Measurements from ENCODE around the gene TMSB10. TPM values are rescaled to one million over a fixed set of nuclear protein-coding genes. Genes with fewer than 3 reads are reported as not detected.

Gene TMSB10
- total and polyA plus RNA-seq, 2 donors (not counting 1 experiment from before 2014, with no cell fraction given), result 885 to 5,410 TPM

DNA sequence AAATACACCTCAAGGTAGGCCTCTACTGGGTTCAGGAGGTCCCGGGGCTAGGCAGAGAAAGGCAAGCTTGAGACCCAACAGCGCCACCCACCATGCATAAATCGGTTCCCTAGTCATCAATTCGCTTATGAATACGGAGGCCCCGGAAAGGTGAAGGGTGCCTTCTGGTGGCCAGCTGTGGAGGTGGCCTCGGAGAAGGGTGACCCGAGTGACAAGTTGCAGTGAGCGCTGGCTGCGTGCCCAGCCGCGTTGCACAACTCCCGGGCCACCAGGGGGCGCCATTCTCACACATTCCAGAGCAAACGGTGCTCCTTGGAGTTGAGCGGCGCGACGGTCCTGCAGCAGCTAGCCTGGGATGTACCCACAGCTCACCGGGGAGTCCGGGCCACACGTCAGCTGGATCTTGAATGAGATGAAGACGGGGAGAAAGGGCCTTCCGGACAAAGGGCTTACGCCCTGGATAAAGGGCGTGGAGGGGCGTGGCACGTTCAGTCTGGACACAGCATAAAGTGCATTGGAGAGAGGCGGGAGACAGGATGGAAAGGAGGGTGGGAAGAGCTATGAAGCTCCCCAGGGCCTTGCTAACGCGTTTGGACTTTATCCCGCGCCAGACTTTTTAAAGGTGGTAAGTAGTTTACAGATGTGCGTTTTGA, 20.4 kb downstream of the TMSB10 start:
- Histone ChIP-seq H3K79me2 (ENCODE audit: control insufficient read depth, insufficient read depth, low read length) (peaks cover 11% of the 10 kb centered on the region), H3K27me3 (replicated peaks in 1 of 4; ENCODE audit: control extremely low read depth in 1 of 4, control insufficient read depth in 3 of 4, insufficient read depth in 4 of 4, low read length in 3 of 4) (no peaks in the 10 kb centered on the region), H3K4me2 (replicated peaks; ENCODE audit: low read depth, low read length, poor library complexity, severe bottlenecking) (peak overlapping the region; percentile 90), H3K9ac (ENCODE audit: low read length) (peak overlapping the region; percentile 73), H3K36me3 (replicated peaks in 1 of 2; ENCODE audit: control extremely low read depth in 1 of 2, control insufficient read depth in 1 of 2, extremely low read depth in 1 of 2, insufficient read depth in 2 of 2, low read length in 1 of 2) (no peaks in the 10 kb centered on the region), H3K4me1 (ENCODE audit: control insufficient read depth in 2 of 2, insufficient read depth in 2 of 2, low read length in 2 of 2) (peaks cover 26 to 49% of the 10 kb centered on the region in 2 donors), H3K27ac (ENCODE audit: low read length in 2 of 2) (peak overlapping the region in 1 of 2 donors; percentile 35), H3K4me3 (ENCODE audit: control extremely low read depth in 1 of 5, extremely low read depth in 1 of 5, insufficient read depth in 1 of 5, low read depth in 2 of 5, low read length in 4 of 5) (peak overlapping the region; percentile 48 to 83 (median 74)), H2AFZ (ENCODE audit: insufficient read depth, low read depth, low read length, poor library complexity, severe bottlenecking) (peak overlapping the region; percentile 98), H4K20me1 (ENCODE audit: control insufficient read depth, insufficient read depth, low read length, poor library complexity, severe bottlenecking) (no peaks in the 10 kb centered on the region), H3K9me3 (ENCODE audit: control extremely low read depth in 1 of 3, control insufficient read depth in 2 of 3, insufficient read depth in 1 of 3, low read length in 2 of 3) (peaks cover 0 to 6% (median 0%) of the 10 kb centered on the region in 3 donors)
- H3K27ac Mint-ChIP-seq, result peak overlapping the region; percentile 91
- peaks cover 2% of the 10 kb centered on the region for H3K9me3 Mint-ChIP-seq (ENCODE audit: insufficient read depth)
- peak; percentile 97 for DNase-seq
- 3% methylated on average over 33 of the region's 34 CpGs for WGBS (ENCODE audit: insufficient coverage)
- no peaks in the 10 kb centered on the region for H3K27me3 Mint-ChIP-seq
- H3K4me3 Mint-ChIP-seq, result peak overlapping the region; percentile 96
- TF ChIP-seq, protein P1, sequence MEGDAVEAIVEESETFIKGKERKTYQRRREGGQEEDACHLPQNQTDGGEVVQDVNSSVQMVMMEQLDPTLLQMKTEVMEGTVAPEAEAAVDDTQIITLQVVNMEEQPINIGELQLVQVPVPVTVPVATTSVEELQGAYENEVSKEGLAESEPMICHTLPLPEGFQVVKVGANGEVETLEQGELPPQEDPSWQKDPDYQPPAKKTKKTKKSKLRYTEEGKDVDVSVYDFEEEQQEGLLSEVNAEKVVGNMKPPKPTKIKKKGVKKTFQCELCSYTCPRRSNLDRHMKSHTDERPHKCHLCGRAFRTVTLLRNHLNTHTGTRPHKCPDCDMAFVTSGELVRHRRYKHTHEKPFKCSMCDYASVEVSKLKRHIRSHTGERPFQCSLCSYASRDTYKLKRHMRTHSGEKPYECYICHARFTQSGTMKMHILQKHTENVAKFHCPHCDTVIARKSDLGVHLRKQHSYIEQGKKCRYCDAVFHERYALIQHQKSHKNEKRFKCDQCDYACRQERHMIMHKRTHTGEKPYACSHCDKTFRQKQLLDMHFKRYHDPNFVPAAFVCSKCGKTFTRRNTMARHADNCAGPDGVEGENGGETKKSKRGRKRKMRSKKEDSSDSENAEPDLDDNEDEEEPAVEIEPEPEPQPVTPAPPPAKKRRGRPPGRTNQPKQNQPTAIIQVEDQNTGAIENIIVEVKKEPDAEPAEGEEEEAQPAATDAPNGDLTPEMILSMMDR (IDR thresholded peaks at IDR 0.05), result peak; percentile 100
- no peak for TF ChIP-seq EZH2 (IDR thresholded peaks at IDR 0.05; ENCODE audit: borderline replicate concordance, insufficient read depth, low read depth, low read length, poor library complexity, severe bottlenecking)
- H3K4me1 Mint-ChIP-seq, result peaks cover 50% of the 10 kb centered on the region
- POLR2A ChIA-PET, result interaction anchor here (0.7 to 2.5 kb wide), 11 partner anchors 14 to 185 kb away, joined by 3 to 31 read pairs (median 5); partner anchors contain the start of gene TMSB10
- CTCF ChIA-PET, result interaction anchor here (0.6 to 11.3 kb wide), 63 partner anchors 9 to 626 kb away, joined by 3 to 316 read pairs (median 5); partner anchors contain the start of genes KCMF1, SUCLG1, TMSB10 and TRABD2A
- ATAC-seq (ENCODE audit: low read depth), result peak; percentile 86
- intact Hi-C loops (cut with micrococcal nuclease), result loop anchor here (1.0 to 5.0 kb wide), 5 partner anchors 21 to 373 kb away; partner anchors contain the start of genes KCMF1, TCF7L1 and TMSB10

DNA sequence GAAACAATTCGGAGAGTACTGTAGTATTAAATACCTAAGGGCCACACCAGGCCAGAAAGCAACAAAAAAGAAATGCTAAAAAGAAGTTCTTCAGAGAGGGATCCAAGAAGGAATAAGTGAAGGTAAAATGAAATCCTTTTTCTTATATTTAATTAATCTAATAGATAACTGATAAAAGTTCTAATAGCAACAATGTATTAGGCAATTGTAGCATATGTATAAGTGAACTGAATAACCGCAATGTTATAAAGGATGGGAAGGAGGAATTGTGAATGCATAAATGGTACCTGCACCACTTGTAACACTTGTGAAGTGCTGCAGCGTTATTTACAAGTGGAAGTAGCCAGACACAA, 21.8 kb downstream of the TMSB10 start:
- peak overlapping the region; percentile 90 for H3K4me2 ChIP-seq (replicated peaks; ENCODE audit: low read depth, low read length, poor library complexity, severe bottlenecking)
- H3K4me1 ChIP-seq (ENCODE audit: control insufficient read depth in 2 of 2, insufficient read depth in 2 of 2, low read length in 2 of 2), result peaks cover 24 to 49% of the 10 kb centered on the region in 2 donors
- H3K79me2 ChIP-seq (ENCODE audit: control insufficient read depth, insufficient read depth, low read length), result peaks cover 11% of the 10 kb centered on the region
- ChIA-PET CTCF (interaction anchor here (0.8 to 11.3 kb wide), 11 partner anchors 12 to 435 kb away, joined by 3 to 316 read pairs (median 31); partner anchors contain the start of genes KCMF1 and TRABD2A), POLR2A (interaction anchor here (2.0 to 2.4 kb wide), 2 partner anchors 19 to 21 kb away, joined by 25 to 31 read pairs; partner anchors contain the start of gene TMSB10)
- peaks cover 0 to 6% (median 0%) of the 10 kb centered on the region in 3 donors for H3K9me3 ChIP-seq (ENCODE audit: control extremely low read depth in 1 of 3, control insufficient read depth in 2 of 3, insufficient read depth in 1 of 3, low read length in 2 of 3)
- H3K27me3 ChIP-seq (replicated peaks in 1 of 4; ENCODE audit: control extremely low read depth in 1 of 4, control insufficient read depth in 3 of 4, insufficient read depth in 4 of 4, low read length in 3 of 4), result no peaks in the 10 kb centered on the region
- Mint-ChIP-seq H3K9me3 (ENCODE audit: insufficient read depth) (peaks cover 2% of the 10 kb centered on the region), H3K27me3 (no peaks in the 10 kb centered on the region), H3K4me1 (peaks cover 51% of the 10 kb centered on the region), H3K4me3 (peak overlapping the region; percentile 96), H3K27ac (peak overlapping the region; percentile 91)
- 100% methylated on average over 1 of the region's 3 CpGs for WGBS (ENCODE audit: insufficient coverage)
- ATAC-seq (ENCODE audit: low read depth), result no peak
- TF ChIP-seq EZH2 (IDR thresholded peaks at IDR 0.05; ENCODE audit: borderline replicate concordance, insufficient read depth, low read depth, low read length, poor library complexity, severe bottlenecking), result no peak
- TF ChIP-seq, protein P1 (IDR thresholded peaks at IDR 0.05), result peak; percentile 33
- peak overlapping the region in 4 of 5 experiments; percentile 71 to 83 (median 77) for H3K4me3 ChIP-seq (ENCODE audit: control extremely low read depth in 1 of 5, extremely low read depth in 1 of 5, insufficient read depth in 1 of 5, low read depth in 2 of 5, low read length in 4 of 5)
- no peaks in the 10 kb centered on the region for H4K20me1 ChIP-seq (ENCODE audit: control insufficient read depth, insufficient read depth, low read length, poor library complexity, severe bottlenecking)
- peak overlapping the region; percentile 98 for H2AFZ ChIP-seq (ENCODE audit: insufficient read depth, low read depth, low read length, poor library complexity, severe bottlenecking)
- DNase-seq, result no peak
- no peak overlapping the region for H3K27ac ChIP-seq (ENCODE audit: low read length in 2 of 2)
- no peaks in the 10 kb centered on the region for H3K36me3 ChIP-seq (replicated peaks in 1 of 2; ENCODE audit: control extremely low read depth in 1 of 2, control insufficient read depth in 1 of 2, extremely low read depth in 1 of 2, insufficient read depth in 2 of 2, low read length in 1 of 2)
- intact Hi-C loops (cut with micrococcal nuclease), result loop anchor here (1.0 to 5.0 kb wide), 9 partner anchors 8 to 468 kb away; partner anchors contain the start of genes KCMF1, SUCLG1 and TCF7L1
- peak overlapping the region; percentile 73 for H3K9ac ChIP-seq (ENCODE audit: low read length)

All from B cell (primary cell).